GM18508 (cell line): ENCODE results near the gene HHLA2.

Experiments
- ATAC-seq: cut with Tn5 transposase; IDR thresholded peaks from one replicate; pipeline ENCODE4 v1.9.1; 2021; ENCODE audit warnings: moderate number of reproducible peaks; ENCODE audit not compliant: insufficient read depth, unreplicated experiment

Gene HHLA2

GRCh38 chr3:108297647-108298046 is 1.3 kb downstream of the HHLA2 start:
- no peak for ATAC-seq

- no peak for ATAC-seq
Measured at GRCh38 chr3:108298056-108298455, 1.7 kb downstream of the HHLA2 start.

GRCh38 chr3:108300103-108300849 is 3.9 kb downstream of the HHLA2 start:
- no peak for ATAC-seq

- ATAC-seq, result no peak
Measured at GRCh38 chr3:108301695-108302404, 5.5 kb downstream of the HHLA2 start.

- ATAC-seq, result no peak
Measured at GRCh38 chr3:108302570-108302969, 6.2 kb downstream of the HHLA2 start.

GRCh38 chr3:108305484-108306172 is 9.3 kb downstream of the HHLA2 start:
- ATAC-seq, result no peak

GRCh38 chr3:108311797-108312196 is 15.4 kb downstream of the HHLA2 start:
- no peak for ATAC-seq

GRCh38 chr3:108312656-108313055 is 16.3 kb downstream of the HHLA2 start:
- no peak for ATAC-seq

GRCh38 chr3:108315767-108316301 is 19.5 kb downstream of the HHLA2 start:
- no peak for ATAC-seq

- no peak for ATAC-seq
Measured at GRCh38 chr3:108319428-108320082, 23.2 kb downstream of the HHLA2 start.

GRCh38 chr3:108320746-108321350 is 24.5 kb downstream of the HHLA2 start:
- ATAC-seq, result no peak

- ATAC-seq, result no peak
Measured at GRCh38 chr3:108322352-108322751, 26.0 kb downstream of the HHLA2 start.

GRCh38 chr3:108324177-108324576 is 27.8 kb downstream of the HHLA2 start:
- ATAC-seq, result no peak

- ATAC-seq, result no peak
Measured at GRCh38 chr3:108327168-108327567, 30.8 kb downstream of the HHLA2 start.

- no peak for ATAC-seq
Measured at GRCh38 chr3:108328821-108329486, 32.6 kb downstream of the HHLA2 start.

GRCh38 chr3:108329508-108329907 is 33.2 kb downstream of the HHLA2 start:
- ATAC-seq, result no peak

GRCh38 chr3:108329947-108330346 is 33.6 kb downstream of the HHLA2 start:
- ATAC-seq, result no peak

GRCh38 chr3:108331792-108332191 is 35.4 kb downstream of the HHLA2 start:
- ATAC-seq, result no peak

- ATAC-seq, result no peak
Measured at GRCh38 chr3:108333961-108334360, 37.6 kb downstream of the HHLA2 start.

GRCh38 chr3:108334701-108335100 is 38.4 kb downstream of the HHLA2 start:
- no peak for ATAC-seq
